SK-N-SH (cell line): Measurements from ENCODE around the gene SCN3A.

ENCODE experiments used
- CHD2 ChIP-seq: fragments of 150-350 bp; IDR thresholded peaks from 2 replicates; pipeline ENCODE4 v1.6.1; 2018; ENCODE audit warnings: low read length; ENCODE audit not compliant: partially characterized antibody
- CTCF ChIP-seq: fragments of 200-600 bp; sonication (generic); IDR thresholded peaks from 2 replicates; pipeline ENCODE4 v1.6.1; 2017; ENCODE audit warnings: antibody characterized with exemption, mild to moderate bottlenecking, moderate library complexity
- EZH2phosphoT487 ChIP-seq: fragments of 200-600 bp; sonication (generic); IDR thresholded peaks from 2 replicates; pipeline ENCODE4 v1.6.1; 2017; ENCODE audit warnings: low read depth, mixed run types, mild to moderate bottlenecking, antibody characterized with exemption, moderate library complexity, borderline replicate concordance
- FOXJ3 ChIP-seq: sonication (generic); formaldehyde crosslinking; IDR thresholded peaks from 2 replicates; pipeline ENCODE4 v1.5.1; 2020; ENCODE audit warnings: mild to moderate bottlenecking, missing genetic modification reagents
- GATA2 ChIP-seq: sonication (generic); formaldehyde crosslinking; IDR thresholded peaks from 2 replicates; pipeline ENCODE4 v1.5.0; 2020; ENCODE audit warnings: mild to moderate bottlenecking, missing genetic modification reagents
- MAX ChIP-seq: IDR thresholded peaks from 2 replicates; pipeline ENCODE4 v1.4.0; 2012; ENCODE audit warnings: low read depth
- POLR2AphosphoS5 ChIP-seq: IDR thresholded peaks from 2 replicates; pipeline ENCODE4 v1.6.1; 2012; ENCODE audit warnings: low read depth, low read length
- RAD21 ChIP-seq: IDR thresholded peaks from 2 replicates; pipeline ENCODE4 v1.6.1; 2012; ENCODE audit warnings: mild to moderate bottlenecking, low read length
- RFX5 ChIP-seq: IDR thresholded peaks from 2 replicates; pipeline ENCODE4 v1.6.1; 2012; ENCODE audit warnings: mild to moderate bottlenecking, improper control_type of control experiment, low read length
- TAF1 ChIP-seq: IDR thresholded peaks from 2 replicates; pipeline ENCODE4 v1.6.1; 2012; ENCODE audit warnings: low read depth, mild to moderate bottlenecking, low read length, moderate library complexity, borderline replicate concordance
- TCF12 ChIP-seq: IDR thresholded peaks from 2 replicates; pipeline ENCODE4 v1.4.0; 2012

- TF ChIP-seq CTCF, result no peak
- no peak for TF ChIP-seq CHD2
- TF ChIP-seq RAD21, result no peak
- no peak for TF ChIP-seq EZH2phosphoT487
- TF ChIP-seq RFX5, result no peak
- TF ChIP-seq TCF12, result no peak
- TF ChIP-seq TAF1, result no peak
- no peak for TF ChIP-seq MAX
- TF ChIP-seq POLR2AphosphoS5, result no peak
- no peak for TF ChIP-seq GATA2 (CRISPR knock-in tag)
- TF ChIP-seq FOXJ3 (CRISPR knock-in tag), result no peak
Measured at GRCh38 chr2:165196411-165196810, 7.4 kb downstream of the SCN3A start.
